Measurements from ENCODE around the gene PPP1R16B.

The PPP1R16B gene

GRCh38 chr20:38880952-38881735, 75.6 kb downstream of the PPP1R16B start:
- peak in 1 of 2 donors; percentile 19 for DNase-seq

GRCh38 chr20:38881806-38882440, 76.4 kb downstream of the PPP1R16B start:
- DNase-seq: no peak

GRCh38 chr20:38882600-38882999, 77.1 kb downstream of the PPP1R16B start:
- DNase-seq: no peak

GRCh38 chr20:38883081-38883980, 77.8 kb downstream of the PPP1R16B start:
- peak; percentile 49 to 80 for DNase-seq

- DNase-seq: no peak
These were observed 78.7 kb downstream of the PPP1R16B start for GRCh38 chr20:38883981-38884733.

GRCh38 chr20:38885357-38885756, 79.9 kb downstream of the PPP1R16B start:
- no peak for DNase-seq

GRCh38 chr20:38888059-38888831, 82.7 kb downstream of the PPP1R16B start:
- DNase-seq: peak; percentile 67 to 82

GRCh38 chr20:38889050-38889449, 83.6 kb downstream of the PPP1R16B start:
- DNase-seq: no peak

GRCh38 chr20:38889792-38890496, 84.4 kb downstream of the PPP1R16B start:
- DNase-seq: peak; percentile 86 to 94

- no peak for DNase-seq
These were observed 85.0 kb downstream of the PPP1R16B start for GRCh38 chr20:38890497-38890818.

GRCh38 chr20:38892091-38892981, 86.8 kb downstream of the PPP1R16B start:
- DNase-seq: no peak

GRCh38 chr20:38893056-38893564, 87.6 kb downstream of the PPP1R16B start:
- no peak for DNase-seq

- peak; percentile 38 to 56 for DNase-seq
These were observed 88.1 kb downstream of the PPP1R16B start for GRCh38 chr20:38893565-38894090.

GRCh38 chr20:38894091-38894847, 88.8 kb downstream of the PPP1R16B start:
- DNase-seq: peak in 1 of 2 donors; percentile 42

GRCh38 chr20:38895098-38895949, 89.8 kb downstream of the PPP1R16B start:
- DNase-seq: no peak

GRCh38 chr20:38896009-38896594, 90.6 kb downstream of the PPP1R16B start:
- DNase-seq: no peak

GRCh38 chr20:38897267-38897666, 91.8 kb downstream of the PPP1R16B start:
- no peak for DNase-seq
